HG02973 (cell line): Measurements from ENCODE around the gene NUP93.
"Not testable (repeated sequence)": the region's sequence is repeated elsewhere in the genome, so short reads cannot be mapped to it uniquely, and the experiment has no call there.

Experiments
- ATAC-seq: cut with Tn5 transposase; IDR thresholded peaks from one replicate; pipeline ENCODE4 v1.9.1; 2021; ENCODE audit warnings: moderate library complexity; ENCODE audit not compliant: unreplicated experiment

Gene NUP93

GRCh38 chr16:56810954-56811353, 81.0 kb downstream of the NUP93 start:
- no peak for ATAC-seq

DNA sequence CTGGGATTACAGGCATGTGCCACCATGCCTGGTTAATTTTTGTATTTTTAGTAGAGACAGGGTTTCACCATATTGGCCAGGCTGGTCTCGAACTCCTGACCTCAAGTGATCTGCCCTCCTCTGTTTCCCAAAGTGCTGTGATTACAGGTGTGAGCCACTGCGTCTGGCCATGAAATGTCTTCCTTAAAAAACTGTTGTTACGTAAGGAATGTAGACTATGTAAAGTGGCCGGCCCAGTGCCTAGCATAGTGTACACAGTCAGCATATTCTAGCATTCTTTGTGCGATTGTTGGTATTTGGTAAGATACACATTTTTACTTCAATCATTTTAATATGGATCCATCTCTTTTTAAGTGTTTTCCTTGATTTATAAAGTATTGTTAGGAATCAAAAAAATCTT, 81.7 kb downstream of the NUP93 start:
- ATAC-seq: not testable (repeated sequence)

DNA sequence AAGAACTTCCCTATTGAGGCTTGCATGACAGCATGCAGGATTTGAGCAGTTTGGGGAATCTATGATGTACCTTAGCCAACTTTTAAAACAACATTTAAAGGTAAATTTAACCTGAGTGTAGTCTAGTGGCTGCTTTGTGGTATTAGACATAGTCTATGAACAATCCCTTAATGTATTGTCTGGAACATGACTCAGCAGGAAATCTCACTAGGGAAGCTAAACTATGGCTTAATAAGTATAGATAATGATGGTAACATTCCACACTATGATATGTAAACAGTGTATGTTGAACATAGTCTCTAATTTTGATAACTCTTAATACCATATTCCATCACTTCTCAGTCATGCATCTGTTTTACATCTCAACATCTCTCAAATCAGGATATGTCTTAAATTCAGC, 83.0 kb downstream of the NUP93 start:
- ATAC-seq: no peak

- no peak for ATAC-seq
Observed at GRCh38 chr16:56814537-56815432, 84.9 kb downstream of the NUP93 start.

GRCh38 chr16:56815721-56816120, 85.8 kb downstream of the NUP93 start:
- no peak for ATAC-seq

GRCh38 chr16:56817056-56817455, 87.1 kb downstream of the NUP93 start:
- no peak for ATAC-seq

GRCh38 chr16:56817938-56818337, 88.0 kb downstream of the NUP93 start:
- ATAC-seq: no peak

DNA sequence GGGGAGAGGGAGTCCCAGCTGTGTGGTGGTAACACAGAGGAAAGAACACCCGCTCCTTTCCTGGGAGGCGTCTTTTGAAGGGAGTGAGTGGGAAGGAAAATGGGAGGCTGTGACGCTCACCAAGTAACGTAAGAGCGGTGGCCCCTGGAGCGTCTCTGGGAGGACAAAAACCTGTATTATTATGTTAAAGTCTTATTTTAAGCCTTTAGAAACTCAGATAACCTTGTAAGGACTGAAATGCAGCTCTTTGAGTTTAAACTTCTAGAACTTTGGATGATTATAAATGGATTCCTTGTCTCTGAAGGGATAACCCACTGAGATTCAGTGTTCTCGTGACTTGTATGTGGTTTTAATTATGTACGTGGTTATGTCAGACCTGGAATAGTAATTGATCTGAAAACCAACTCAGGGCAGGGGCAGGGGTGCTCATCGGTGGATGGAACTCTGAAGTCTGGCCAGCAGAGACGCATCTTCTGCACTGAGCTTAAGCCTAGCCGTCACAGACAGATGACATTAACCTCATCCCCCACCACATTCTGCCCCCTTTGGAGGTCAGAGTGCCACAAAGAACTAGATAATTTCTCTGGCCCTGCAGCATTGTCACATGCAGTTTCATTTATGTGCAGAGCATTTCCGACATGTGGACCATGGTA, 93.3 kb downstream of the NUP93 start:
- no peak for ATAC-seq

GRCh38 chr16:56824331-56824730, 94.4 kb downstream of the NUP93 start:
- no peak for ATAC-seq

GRCh38 chr16:56824804-56825203, 94.9 kb downstream of the NUP93 start:
- ATAC-seq: no peak

GRCh38 chr16:56825826-56826225, 95.9 kb downstream of the NUP93 start:
- no peak for ATAC-seq

GRCh38 chr16:56828647-56829046, 98.7 kb downstream of the NUP93 start:
- ATAC-seq: no peak

GRCh38 chr16:56830669-56831068, 100.7 kb downstream of the NUP93 start:
- no peak for ATAC-seq

DNA sequence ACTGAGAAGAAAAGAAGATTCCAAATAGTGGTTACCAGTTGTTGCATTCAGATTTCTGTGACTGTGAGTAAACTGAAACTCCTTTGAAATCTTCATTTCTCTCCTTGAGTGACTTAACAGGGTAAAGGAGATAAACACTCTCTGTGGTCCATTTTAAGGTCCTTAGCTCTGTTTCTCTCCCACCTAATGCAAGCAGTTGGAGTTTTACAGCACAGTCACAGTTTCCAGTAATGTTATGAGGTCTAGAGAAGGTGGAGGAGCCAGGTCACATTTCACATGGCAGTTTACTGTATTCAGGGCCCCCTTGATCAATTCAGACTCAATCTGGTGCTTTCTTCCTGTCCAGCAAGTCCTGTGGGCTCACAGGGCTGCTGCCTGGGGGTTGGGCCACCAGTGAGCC, 102.8 kb downstream of the NUP93 start:
- ATAC-seq: no peak

DNA sequence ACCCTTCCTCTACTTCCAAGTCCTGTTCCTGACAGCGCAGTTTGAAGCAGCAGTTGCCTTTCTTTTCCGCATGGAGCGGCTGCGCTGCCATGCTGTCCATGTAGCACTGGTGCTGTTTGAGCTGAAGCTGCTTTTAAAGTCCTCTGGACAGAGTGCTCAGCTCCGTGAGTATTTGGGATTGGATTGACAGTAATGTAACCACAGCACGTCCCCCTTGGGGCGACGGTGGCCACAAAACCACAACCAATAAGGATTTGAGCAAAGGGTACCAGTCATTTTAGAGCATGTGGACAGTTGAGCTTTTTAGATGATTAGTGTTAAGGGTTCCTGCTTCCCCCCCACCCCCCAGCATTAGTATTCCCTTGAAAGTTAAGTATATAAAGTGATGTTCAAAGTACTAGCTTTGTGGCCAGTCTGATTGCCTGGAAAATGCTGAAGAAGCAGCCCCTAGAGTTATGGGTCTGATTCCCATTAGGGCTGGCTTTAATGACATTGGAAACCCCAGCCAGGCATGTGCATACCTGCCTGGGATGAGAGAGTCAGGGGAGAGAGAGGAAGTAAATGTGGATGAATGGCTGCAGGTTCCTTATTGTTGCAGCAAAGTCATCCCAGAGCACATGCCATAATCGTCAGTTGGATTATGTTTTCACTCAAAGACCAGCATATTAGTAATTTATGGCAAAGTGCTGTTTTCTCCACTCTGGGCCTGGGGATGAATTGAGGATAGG, 103.5 kb downstream of the NUP93 start:
- no peak for ATAC-seq

- no peak for ATAC-seq
Observed at GRCh38 chr16:56835320-56835719, 105.4 kb downstream of the NUP93 start.

GRCh38 chr16:56836410-56837230, 106.7 kb downstream of the NUP93 start:
- no peak for ATAC-seq

GRCh38 chr16:56838622-56839337, 108.9 kb downstream of the NUP93 start:
- no peak for ATAC-seq

DNA sequence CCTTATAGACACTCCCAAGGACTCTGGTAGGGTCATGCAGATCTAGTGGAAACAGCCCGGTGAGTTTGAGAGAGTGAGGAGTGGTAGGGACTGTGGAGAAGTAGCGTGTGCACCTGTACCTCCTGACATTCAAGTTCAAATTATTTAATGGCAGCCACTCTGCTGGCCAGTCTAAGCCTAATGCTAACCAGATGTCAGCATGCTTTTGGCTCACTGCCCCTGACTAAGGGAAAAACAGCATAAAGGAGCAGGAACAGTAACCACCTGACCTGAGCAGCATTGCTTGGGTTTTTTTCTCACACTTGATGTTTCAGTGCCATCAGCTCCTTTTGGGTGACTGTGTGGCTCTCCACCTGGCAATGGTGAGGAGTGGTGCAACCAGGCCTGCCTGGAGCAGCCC, 111.3 kb downstream of the NUP93 start:
- ATAC-seq: no peak

DNA sequence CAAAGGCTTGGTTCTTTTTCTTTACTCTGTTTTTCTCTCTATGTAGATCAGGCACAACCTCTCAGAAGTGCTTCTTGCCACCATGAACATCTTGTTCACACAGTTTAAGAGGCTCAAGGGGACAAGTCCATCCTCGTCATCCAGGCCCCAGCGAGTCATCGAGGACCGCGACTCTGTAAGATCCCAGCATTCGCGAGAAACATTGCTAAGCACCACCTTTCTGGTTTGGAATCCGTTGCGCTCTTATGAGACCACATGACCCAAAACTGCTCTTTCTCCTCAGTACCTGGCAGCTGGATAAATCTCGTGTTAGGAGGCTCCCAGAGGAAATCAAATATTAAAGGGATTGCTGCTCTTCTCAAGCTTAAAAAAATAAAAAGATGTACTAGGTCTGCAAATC, 111.7 kb downstream of the NUP93 start:
- no peak for ATAC-seq
